ENCODE results near the gene NUDT11. TPM values are rescaled to one million over a fixed set of nuclear protein-coding genes. Genes with fewer than 3 reads are reported as not detected.

Gene NUDT11
- 11.8 and 12.8 TPM in 2 replicates for total RNA-seq

DNA sequence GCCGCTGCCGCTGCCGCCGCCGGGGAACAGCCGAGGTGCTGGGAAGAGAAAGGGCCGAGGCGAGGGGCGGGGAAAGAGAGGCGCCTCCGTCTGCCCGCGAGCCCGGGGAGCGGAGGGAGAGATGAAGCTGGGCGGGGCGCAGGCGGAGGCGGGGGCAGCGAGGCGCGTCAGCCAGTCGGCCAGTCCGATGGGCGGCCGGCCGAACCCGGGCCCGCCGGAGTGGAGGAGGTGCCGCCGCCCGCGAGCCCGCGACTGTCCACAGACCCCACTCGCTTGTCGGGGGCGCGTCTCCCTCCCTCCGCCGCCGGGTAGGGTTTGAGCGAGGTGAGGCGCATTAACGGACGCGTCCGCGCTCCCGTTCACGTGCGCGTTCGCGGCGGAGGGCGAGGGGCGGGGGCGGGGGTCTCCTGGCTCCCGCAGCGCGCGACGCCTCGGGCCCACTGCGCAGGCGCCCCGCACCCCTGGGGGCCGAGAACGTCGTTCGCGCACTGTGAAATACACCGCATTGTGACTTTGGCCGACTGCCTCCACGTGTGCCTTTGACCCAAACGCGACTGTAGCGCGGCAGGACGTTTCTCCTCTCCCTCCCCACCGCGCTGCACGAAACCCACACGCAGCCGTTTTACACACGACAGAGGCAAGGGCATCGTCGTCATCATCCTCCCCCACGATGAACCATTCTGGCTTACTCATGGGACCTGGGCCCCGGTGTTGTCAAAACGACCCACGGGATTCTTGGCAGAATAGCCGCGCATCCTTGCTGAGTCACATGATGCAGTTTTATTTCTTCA is at the start of gene NUDT11:
NUDT11 (minus strand) TSS at position 92 of the 791 bp plus-strand sequence. CDS start 148 bp downstream, outside the sequence.

Other genes starting within 250 kb of the NUDT11 start
- 1.3 and 2.3 TPM in 2 replicates for gene NUDT10, start 163.8 kb downstream of the NUDT11 start, total RNA-seq
- not detected in 2 replicates for gene CENPVL3, start 122.3 kb upstream of the NUDT11 start, total RNA-seq
- gene CENPVL2, start 186.2 kb upstream of the NUDT11 start, total RNA-seq = not detected in 2 replicates
- gene CENPVL1, start 213.9 kb upstream of the NUDT11 start, total RNA-seq = not detected in 2 replicates
- 2.0 and 3.3 TPM in 2 replicates for gene GSPT2, start 246.8 kb upstream of the NUDT11 start, total RNA-seq